ENCODE measurements around the gene TMIGD1. TPM values are rescaled to one million over a fixed set of nuclear protein-coding genes. Genes with fewer than 3 reads are reported as not detected.
A peak's percentile ranks its signal among the peaks of the same experiment; 100 is the strongest.

Gene TMIGD1
- total RNA-seq, 2 experiments from 2014 or later = not detected

GRCh38 chr17:30376621-30377452, 43.0 kb upstream of the TMIGD1 start:
- Mint-ChIP-seq H3K9me3 (no peaks in the 10 kb centered on the region), H3K27ac (peak overlapping the region; percentile 46), H3K4me1 (ENCODE audit: low read depth) (peaks cover 66% of the 10 kb centered on the region), H3K27me3 (ENCODE audit: low read depth) (no peaks in the 10 kb centered on the region), H3K4me3 (peak overlapping the region; percentile 1), H3K36me3 (ENCODE audit: low read depth) (no peaks in the 10 kb centered on the region)
- DNase-seq = peak; percentile 72
- CTCF ChIA-PET = interaction anchor here (0.6 to 1.1 kb wide), 9 partner anchors 12 to 426 kb away, joined by 3 to 4 read pairs (median 3); partner anchors contain the start of gene GOSR1
- intact Hi-C loops (cut with micrococcal nuclease) = loop anchor here (5.0 to 10.0 kb wide), 3 partner anchors 260 to 1115 kb away; partner anchors contain the start of gene NSRP1

GRCh38 chr17:30375661-30376060, 41.8 kb upstream of the TMIGD1 start:
- H3K27me3 Mint-ChIP-seq (ENCODE audit: low read depth) = no peaks in the 10 kb centered on the region
- DNase-seq = no peak
- H3K36me3 Mint-ChIP-seq (ENCODE audit: low read depth) = no peaks in the 10 kb centered on the region
- no peaks in the 10 kb centered on the region for H3K9me3 Mint-ChIP-seq
- CTCF ChIA-PET = interaction anchor here (0.9 kb wide), 1 partner anchor 11 kb away, joined by 3 read pairs; no protein-coding TSS in a partner anchor
- H3K4me3 Mint-ChIP-seq = no peak overlapping the region
- intact Hi-C loops (cut with micrococcal nuclease) = loop anchor here (5.0 to 10.0 kb wide), 3 partner anchors 258 to 1117 kb away; partner anchors contain the start of gene NSRP1
- H3K27ac Mint-ChIP-seq = no peak overlapping the region
- peaks cover 63% of the 10 kb centered on the region for H3K4me1 Mint-ChIP-seq (ENCODE audit: low read depth)

GRCh38 chr17:30372755-30373154, 38.9 kb upstream of the TMIGD1 start:
- no peaks in the 10 kb centered on the region for H3K9me3 Mint-ChIP-seq
- H3K4me1 Mint-ChIP-seq (ENCODE audit: low read depth) = peaks cover 62% of the 10 kb centered on the region
- H3K27me3 Mint-ChIP-seq (ENCODE audit: low read depth) = no peaks in the 10 kb centered on the region
- peak overlapping the region; percentile 68 for H3K27ac Mint-ChIP-seq
- CTCF ChIA-PET = interaction anchor here (2.8 kb wide), 1 partner anchor 33 kb away, joined by 8 read pairs; no protein-coding TSS in a partner anchor
- H3K36me3 Mint-ChIP-seq (ENCODE audit: low read depth) = no peaks in the 10 kb centered on the region
- intact Hi-C loops (cut with micrococcal nuclease) = loop anchor here (1.0 to 10.0 kb wide), 5 partner anchors 8 to 452 kb away; partner anchors contain the start of gene CRLF3
- no peak overlapping the region for H3K4me3 Mint-ChIP-seq
- DNase-seq = peak; percentile 73

GRCh38 chr17:30369995-30370394, 36.1 kb upstream of the TMIGD1 start:
- H3K9me3 Mint-ChIP-seq = no peaks in the 10 kb centered on the region

GRCh38 chr17:30368912-30369720, 35.3 kb upstream of the TMIGD1 start:
- H3K4me3 Mint-ChIP-seq = no peak overlapping the region

More at GRCh38 chr17:30369995-30370394, 36.1 kb upstream of the TMIGD1 start:
- H3K27ac Mint-ChIP-seq = no peak overlapping the region
- H3K4me1 Mint-ChIP-seq (ENCODE audit: low read depth) = peaks cover 56% of the 10 kb centered on the region
- no peaks in the 10 kb centered on the region for H3K27me3 Mint-ChIP-seq (ENCODE audit: low read depth)
- no peak for DNase-seq
- intact Hi-C loops (cut with micrococcal nuclease) = loop anchor here (10.0 kb wide), 1 partner anchor 345 kb away; no protein-coding TSS in a partner anchor
- no peak overlapping the region for H3K4me3 Mint-ChIP-seq
- H3K36me3 Mint-ChIP-seq (ENCODE audit: low read depth) = no peaks in the 10 kb centered on the region
- CTCF ChIA-PET = no interaction called here

GRCh38 chr17:30366536-30366935, 32.7 kb upstream of the TMIGD1 start:
- H3K36me3 Mint-ChIP-seq (ENCODE audit: low read depth) = no peaks in the 10 kb centered on the region
- no peaks in the 10 kb centered on the region for H3K27me3 Mint-ChIP-seq (ENCODE audit: low read depth)
- no peak for DNase-seq
- H3K4me1 Mint-ChIP-seq (ENCODE audit: low read depth) = peaks cover 53% of the 10 kb centered on the region
- H3K27ac Mint-ChIP-seq = no peak overlapping the region
- CTCF ChIA-PET = no interaction called here
- peaks cover 8% of the 10 kb centered on the region for H3K9me3 Mint-ChIP-seq
- intact Hi-C loops (cut with micrococcal nuclease) = no loop called here
- H3K4me3 Mint-ChIP-seq = no peak overlapping the region

More at GRCh38 chr17:30368912-30369720, 35.3 kb upstream of the TMIGD1 start:
- Mint-ChIP-seq H3K4me1 (ENCODE audit: low read depth) (peaks cover 60% of the 10 kb centered on the region), H3K27ac (no peak overlapping the region), H3K36me3 (ENCODE audit: low read depth) (no peaks in the 10 kb centered on the region), H3K9me3 (peaks cover under 1% of the 10 kb centered on the region), H3K27me3 (ENCODE audit: low read depth) (no peaks in the 10 kb centered on the region)
- intact Hi-C loops (cut with micrococcal nuclease) = no loop called here
- DNase-seq = no peak
- CTCF ChIA-PET = interaction anchor here (0.9 kb wide), 1 partner anchor 26 kb away, joined by 3 read pairs; no protein-coding TSS in a partner anchor

- H3K4me3 Mint-ChIP-seq = no peak overlapping the region
- H3K27ac Mint-ChIP-seq = peak overlapping the region; percentile 79
- peaks cover 31% of the 10 kb centered on the region for H3K4me1 Mint-ChIP-seq (ENCODE audit: low read depth)
- peaks cover 3% of the 10 kb centered on the region for H3K36me3 Mint-ChIP-seq (ENCODE audit: low read depth)
- CTCF ChIA-PET = interaction anchor here (0.6 to 1.9 kb wide), 14 partner anchors 9 to 462 kb away, joined by 3 to 7 read pairs (median 3); partner anchors contain the start of gene TMIGD1
- intact Hi-C loops (cut with micrococcal nuclease) = loop anchor here (1.0 to 5.0 kb wide), 14 partner anchors 9 to 954 kb away; partner anchors contain the start of genes BLMH, CPD and GOSR1
- H3K9me3 Mint-ChIP-seq = peaks cover 14% of the 10 kb centered on the region
- no peaks in the 10 kb centered on the region for H3K27me3 Mint-ChIP-seq (ENCODE audit: low read depth)
- peak; percentile 97 for DNase-seq
These were observed 29.9 kb upstream of the TMIGD1 start for GRCh38 chr17:30363715-30364202.

- no peaks in the 10 kb centered on the region for H3K27me3 Mint-ChIP-seq (ENCODE audit: low read depth)
- H3K36me3 Mint-ChIP-seq (ENCODE audit: low read depth) = peaks cover 3% of the 10 kb centered on the region
- CTCF ChIA-PET = interaction anchor here (0.8 to 1.9 kb wide), 4 partner anchors 16 to 236 kb away, joined by 3 to 8 read pairs (median 6); no protein-coding TSS in a partner anchor
- no peak overlapping the region for H3K4me3 Mint-ChIP-seq
- no peak for DNase-seq
- no peak overlapping the region for H3K27ac Mint-ChIP-seq
- H3K9me3 Mint-ChIP-seq = peaks cover 14% of the 10 kb centered on the region
- peaks cover 31% of the 10 kb centered on the region for H3K4me1 Mint-ChIP-seq (ENCODE audit: low read depth)
- intact Hi-C loops (cut with micrococcal nuclease) = loop anchor here (2.0 to 5.0 kb wide), 6 partner anchors 21 to 955 kb away; partner anchors contain the start of gene GOSR1
These were observed 28.0 kb upstream of the TMIGD1 start for GRCh38 chr17:30361766-30362279.

- Mint-ChIP-seq H3K36me3 (ENCODE audit: low read depth) (peaks cover 3% of the 10 kb centered on the region), H3K27ac (no peak overlapping the region), H3K4me1 (ENCODE audit: low read depth) (peaks cover 24% of the 10 kb centered on the region), H3K9me3 (peaks cover 14% of the 10 kb centered on the region), H3K27me3 (ENCODE audit: low read depth) (no peaks in the 10 kb centered on the region), H3K4me3 (no peak overlapping the region)
- intact Hi-C loops (cut with micrococcal nuclease) = loop anchor here (5.0 kb wide), 4 partner anchors 117 to 957 kb away; partner anchors contain the start of gene GOSR1
- DNase-seq = no peak
- CTCF ChIA-PET = interaction anchor here (1.9 kb wide), 1 partner anchor 20 kb away, joined by 8 read pairs; no protein-coding TSS in a partner anchor
These were observed 26.4 kb upstream of the TMIGD1 start for GRCh38 chr17:30360086-30360808.

GRCh38 chr17:30358055-30358760, 24.4 kb upstream of the TMIGD1 start:
- CTCF ChIA-PET = interaction anchor here (2.9 kb wide), 1 partner anchor 17 kb away, joined by 14 read pairs; no protein-coding TSS in a partner anchor
- DNase-seq = no peak
- H3K4me3 Mint-ChIP-seq = no peak overlapping the region
- H3K36me3 Mint-ChIP-seq (ENCODE audit: low read depth) = peaks cover 3% of the 10 kb centered on the region
- intact Hi-C loops (cut with micrococcal nuclease) = no loop called here
- H3K27me3 Mint-ChIP-seq (ENCODE audit: low read depth) = no peaks in the 10 kb centered on the region
- H3K4me1 Mint-ChIP-seq (ENCODE audit: low read depth) = peaks cover 18% of the 10 kb centered on the region
- H3K9me3 Mint-ChIP-seq = peaks cover 12% of the 10 kb centered on the region
- no peak overlapping the region for H3K27ac Mint-ChIP-seq

Measured in activated naive CD4-positive, alpha-beta T cell treated with anti-CD3 and anti-CD28 coated beads for 36 hours (primary cell).